SK-N-SH (cell line): ENCODE measurements around the gene PTGR2.

ENCODE experiments used
- CTCF ChIP-seq: fragments of 200-600 bp; sonication (generic); IDR thresholded peaks from 2 replicates; pipeline ENCODE4 v1.6.1; 2017; ENCODE audit warnings: antibody characterized with exemption, mild to moderate bottlenecking, moderate library complexity
- EP300 ChIP-seq, 2 experiments: IDR thresholded peaks; 2 replicates each; pipeline versions ENCODE4 v1.4.0 to v1.6.1; 2012; ENCODE audit warnings: borderline replicate concordance in 1 of 2, low read depth in 1 of 2, low read length in 1 of 2
- FOXM1 ChIP-seq: IDR thresholded peaks from 2 replicates; pipeline ENCODE4 v1.4.0; 2012; ENCODE audit warnings: low read depth, mild to moderate bottlenecking
- GATA2 ChIP-seq: sonication (generic); formaldehyde crosslinking; IDR thresholded peaks from 2 replicates; pipeline ENCODE4 v1.5.0; 2020; ENCODE audit warnings: mild to moderate bottlenecking, missing genetic modification reagents
- JUND ChIP-seq: IDR thresholded peaks from 2 replicates; pipeline ENCODE4 v1.4.0; 2012
- MAX ChIP-seq: IDR thresholded peaks from 2 replicates; pipeline ENCODE4 v1.4.0; 2012; ENCODE audit warnings: low read depth
- MXI1 ChIP-seq: IDR thresholded peaks from 2 replicates; pipeline ENCODE4 v1.6.1; 2012; ENCODE audit warnings: mild to moderate bottlenecking, low read depth, low read length, improper control_type of control experiment
- NRF1 ChIP-seq: IDR thresholded peaks from 2 replicates; pipeline ENCODE4 v1.6.1; 2012; ENCODE audit warnings: low read depth, mild to moderate bottlenecking, low read length
- PBX3 ChIP-seq: IDR thresholded peaks from 2 replicates; pipeline ENCODE4; 2012
- POLR2AphosphoS5 ChIP-seq: IDR thresholded peaks from 2 replicates; pipeline ENCODE4 v1.6.1; 2012; ENCODE audit warnings: low read depth, low read length
- RAD21 ChIP-seq: IDR thresholded peaks from 2 replicates; pipeline ENCODE4 v1.6.1; 2012; ENCODE audit warnings: mild to moderate bottlenecking, low read length
- TAF1 ChIP-seq: IDR thresholded peaks from 2 replicates; pipeline ENCODE4 v1.6.1; 2012; ENCODE audit warnings: low read depth, mild to moderate bottlenecking, low read length, moderate library complexity, borderline replicate concordance
- TEAD4 ChIP-seq: IDR thresholded peaks from 2 replicates; pipeline ENCODE4 v1.4.0; 2012; ENCODE audit warnings: mild to moderate bottlenecking, borderline replicate concordance; ENCODE audit not compliant: insufficient read depth
- ZBTB33 ChIP-seq: IDR thresholded peaks from 2 replicates; pipeline ENCODE4 v1.4.0; 2012; ENCODE audit warnings: low read depth, borderline replicate concordance

- no peak for TF ChIP-seq POLR2AphosphoS5
- no peak for TF ChIP-seq CTCF
- TF ChIP-seq PBX3: no peak
- no peak for TF ChIP-seq MAX
- no peak for TF ChIP-seq TEAD4
- TF ChIP-seq FOXM1: no peak
- TF ChIP-seq EP300 (IDR thresholded peaks at IDR 0.05; ENCODE audit: borderline replicate concordance in 1 of 2, low read depth in 1 of 2, low read length in 1 of 2): no peak
- no peak for TF ChIP-seq RAD21
- no peak for TF ChIP-seq TAF1
- TF ChIP-seq NRF1: no peak
- no peak for TF ChIP-seq ZBTB33
- TF ChIP-seq MXI1: no peak
- no peak for TF ChIP-seq JUND
- TF ChIP-seq GATA2 (CRISPR knock-in tag): no peak
Measured at GRCh38 chr14:73804636-73805035, 47.0 kb upstream of the PTGR2 start.
